Lower lobe of right lung (tissue), 2 donors: ENCODE data around the gene TBL2. TPM values are rescaled to one million over a fixed set of nuclear protein-coding genes. Genes with fewer than 3 reads are reported as not detected.
"Not testable (repeated sequence)": the region's sequence is repeated elsewhere in the genome, so short reads cannot be mapped to it uniquely, and the experiment has no call there.

ENCODE experiments used
- ATAC-seq, 2 donors: fragments of 200-7000 bp; cut with Tn5 transposase; one replicate each; pipeline ENCODE4 v1.9.1; 2020 to 2022; ENCODE audit warnings: mild to moderate bottlenecking in 2 of 2, moderate library complexity in 2 of 2
- DNase-seq: peaks from one replicate; pipeline ENCODE4 v3.0.0-alpha.2; 2020
- H3K27ac ChIP-seq: fragments of 200-600 bp; one replicate; pipeline ENCODE4 v1.8.0; 2022
- H3K27me3 ChIP-seq: fragments of 200-600 bp; one replicate; pipeline ENCODE4 v1.8.0; 2022; ENCODE audit warnings: low read depth
- H3K36me3 ChIP-seq: fragments of 200-600 bp; one replicate; pipeline ENCODE4 v1.8.0; 2022; ENCODE audit warnings: mild to moderate bottlenecking
- H3K4me1 ChIP-seq: fragments of 200-600 bp; one replicate; pipeline ENCODE4 v1.8.0; 2022
- H3K4me3 ChIP-seq: fragments of 200-600 bp; one replicate; pipeline ENCODE4 v1.8.0; 2022; ENCODE audit warnings: mild to moderate bottlenecking
- H3K9me3 ChIP-seq: fragments of 200-600 bp; one replicate; pipeline ENCODE4 v1.8.0; 2022
- intact Hi-C: fragments of 100-400 bp; cut with DNase I; formaldehyde crosslinking; loops from one replicate; pipeline ENCODE4 v1.11.0; 2022
- total RNA-seq: library from RNA; stranded (reverse); fragmentation: NEBNext Ultra II Directional; extraction: Animal tissue kit (Norgen Biotek cat#: 25700); gene quantifications from one replicate; pipeline ENCODE4 v1.2.1, GENCODE V29; 2021
- TF ChIP-seq, protein P1 (sequence below): fragments of 200-600 bp; IDR thresholded peaks from one replicate; pipeline ENCODE4 v1.8.0; 2022; ENCODE audit warnings: antibody characterized with exemption, mild to moderate bottlenecking
- donor health status: DM: no; HTN: yes; CAD: no; lungs with severe emphysema.

TBL2 gene
- total RNA-seq, 1 donor from 2014 or later = 27.9 TPM

DNA sequence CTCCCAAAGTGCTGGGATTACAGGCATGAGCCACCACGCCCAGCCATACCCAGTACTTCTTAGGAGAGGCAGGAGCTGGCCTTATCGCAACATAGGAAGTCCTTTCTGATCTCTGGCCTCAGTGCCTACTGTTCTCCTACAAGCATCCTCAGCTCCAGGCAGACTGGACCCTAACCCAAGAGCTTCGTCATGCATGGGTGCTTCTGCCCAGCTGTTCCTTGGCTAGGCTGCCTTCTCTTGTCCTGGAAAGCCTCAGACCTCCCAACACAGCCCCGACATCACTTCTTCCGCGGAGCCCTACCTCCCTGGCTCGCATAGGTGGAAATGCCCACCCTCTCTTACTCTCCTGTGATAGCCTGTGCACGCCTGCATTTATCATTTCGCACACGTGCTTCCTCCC lies 36.7 kb downstream of the TBL2 start:
- H3K9me3 ChIP-seq = no peaks in the 10 kb centered on the region
- ATAC-seq = no peak
- no peaks in the 10 kb centered on the region for H3K27me3 ChIP-seq
- no peaks in the 10 kb centered on the region for H3K4me1 ChIP-seq
- no peak overlapping the region for H3K4me3 ChIP-seq
- intact Hi-C loops = no loop called here
- no peak overlapping the region for H3K27ac ChIP-seq
- TF ChIP-seq, protein P1, sequence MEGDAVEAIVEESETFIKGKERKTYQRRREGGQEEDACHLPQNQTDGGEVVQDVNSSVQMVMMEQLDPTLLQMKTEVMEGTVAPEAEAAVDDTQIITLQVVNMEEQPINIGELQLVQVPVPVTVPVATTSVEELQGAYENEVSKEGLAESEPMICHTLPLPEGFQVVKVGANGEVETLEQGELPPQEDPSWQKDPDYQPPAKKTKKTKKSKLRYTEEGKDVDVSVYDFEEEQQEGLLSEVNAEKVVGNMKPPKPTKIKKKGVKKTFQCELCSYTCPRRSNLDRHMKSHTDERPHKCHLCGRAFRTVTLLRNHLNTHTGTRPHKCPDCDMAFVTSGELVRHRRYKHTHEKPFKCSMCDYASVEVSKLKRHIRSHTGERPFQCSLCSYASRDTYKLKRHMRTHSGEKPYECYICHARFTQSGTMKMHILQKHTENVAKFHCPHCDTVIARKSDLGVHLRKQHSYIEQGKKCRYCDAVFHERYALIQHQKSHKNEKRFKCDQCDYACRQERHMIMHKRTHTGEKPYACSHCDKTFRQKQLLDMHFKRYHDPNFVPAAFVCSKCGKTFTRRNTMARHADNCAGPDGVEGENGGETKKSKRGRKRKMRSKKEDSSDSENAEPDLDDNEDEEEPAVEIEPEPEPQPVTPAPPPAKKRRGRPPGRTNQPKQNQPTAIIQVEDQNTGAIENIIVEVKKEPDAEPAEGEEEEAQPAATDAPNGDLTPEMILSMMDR = no peak
- no peak for DNase-seq
- peaks cover 90% of the 10 kb centered on the region for H3K36me3 ChIP-seq

DNA sequence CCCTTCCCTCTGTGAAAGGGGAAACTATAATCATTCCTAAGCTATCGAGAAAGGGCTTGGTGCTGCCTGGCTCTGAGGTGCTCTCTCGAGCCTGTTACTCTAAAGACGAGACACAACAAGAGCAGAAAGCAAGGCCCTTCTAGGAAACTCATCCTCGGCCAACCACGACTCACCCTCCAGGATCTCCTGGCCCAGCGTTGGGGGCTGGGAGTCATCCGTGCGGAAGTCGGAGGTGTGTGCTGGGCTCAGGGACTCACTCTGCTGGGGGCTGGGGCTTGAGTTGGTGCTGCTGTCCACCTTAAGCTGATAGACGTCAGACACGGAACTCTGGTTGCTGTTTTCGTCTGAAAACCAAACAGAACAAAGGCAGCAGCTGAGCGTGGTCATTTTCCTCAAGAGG lies 38.7 kb downstream of the TBL2 start:
- Histone ChIP-seq H3K36me3 (peaks cover 98% of the 10 kb centered on the region), H3K27ac (no peak overlapping the region), H3K4me3 (no peak overlapping the region), H3K4me1 (no peaks in the 10 kb centered on the region), H3K27me3 (no peaks in the 10 kb centered on the region), H3K9me3 (no peaks in the 10 kb centered on the region)
- ATAC-seq (no peak), DNase-seq (no peak)
- intact Hi-C loops = no loop called here
- TF ChIP-seq, protein P1 = no peak

DNA sequence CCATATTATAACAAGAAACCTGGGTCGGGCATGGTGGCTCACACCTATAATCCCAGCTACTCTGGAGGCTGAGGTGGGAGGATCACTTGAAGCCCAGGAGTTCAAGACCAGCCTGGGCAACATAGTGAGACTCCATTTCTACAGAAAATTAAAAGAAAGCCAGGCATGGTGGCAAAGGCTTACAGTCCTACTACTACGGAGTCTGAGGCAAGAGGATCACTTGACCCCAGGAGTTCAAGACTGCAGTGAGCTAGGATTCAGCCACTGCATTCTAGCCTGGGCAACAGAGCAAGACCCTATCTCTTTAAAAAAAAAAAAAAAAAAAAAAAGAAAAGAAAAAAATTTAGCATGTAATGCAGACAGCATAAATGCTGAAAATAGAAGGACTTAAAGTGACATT lies 39.9 kb downstream of the TBL2 start:
- H3K27ac ChIP-seq, ATAC-seq, H3K9me3 ChIP-seq, DNase-seq, H3K4me3 ChIP-seq, H3K27me3 ChIP-seq, intact Hi-C loops, H3K4me1 ChIP-seq: not testable (repeated sequence)
- peaks cover 96% of the 10 kb centered on the region for H3K36me3 ChIP-seq

DNA sequence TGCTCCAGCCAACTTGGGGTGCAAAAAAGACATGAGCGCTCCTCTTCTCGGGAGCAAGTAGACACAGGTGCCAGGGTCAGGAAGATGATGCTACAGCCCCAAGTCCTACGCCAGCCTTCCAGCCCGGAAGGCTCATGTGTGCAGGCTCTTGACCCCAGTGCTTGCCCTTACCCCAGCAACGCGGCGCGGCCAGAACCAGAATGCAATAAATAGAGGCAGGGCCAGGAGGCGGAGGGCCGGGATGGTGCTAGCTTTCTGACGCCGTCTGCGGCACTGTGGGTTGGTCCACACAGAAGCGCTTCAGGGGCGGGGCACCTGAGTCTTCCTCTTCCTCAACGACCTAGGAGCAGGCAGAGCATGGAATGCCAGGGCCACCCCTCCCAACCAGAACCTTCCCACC lies 41.3 kb downstream of the TBL2 start:
- Histone ChIP-seq H3K4me3 (no peak overlapping the region), H3K9me3 (no peaks in the 10 kb centered on the region), H3K27ac (no peak overlapping the region), H3K4me1 (no peaks in the 10 kb centered on the region), H3K27me3 (no peaks in the 10 kb centered on the region), H3K36me3 (peaks cover 85% of the 10 kb centered on the region)
- intact Hi-C loops = no loop called here
- peak; percentile 46 for DNase-seq
- ATAC-seq = no peak
- TF ChIP-seq, protein P1 = no peak

DNA sequence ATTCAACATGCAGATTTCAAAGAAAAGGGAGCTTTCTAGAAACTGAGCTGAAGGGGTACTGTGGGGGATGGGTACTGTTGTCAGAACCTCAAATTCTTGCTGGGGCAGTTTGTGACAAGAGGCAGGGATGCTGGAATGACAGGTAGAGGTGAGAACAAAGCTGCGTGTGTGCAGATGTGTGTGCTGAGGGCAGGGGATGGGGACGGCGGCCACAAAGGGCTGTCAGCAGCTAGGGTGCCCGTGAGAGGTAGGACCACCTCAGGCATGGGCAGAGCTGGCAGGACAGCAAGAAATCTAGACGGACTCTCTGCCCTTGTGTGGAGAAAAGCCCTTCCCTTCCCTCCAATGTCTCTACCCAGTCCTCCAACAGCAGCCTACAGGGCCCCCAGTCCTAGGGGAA lies 41.9 kb downstream of the TBL2 start:
- intact Hi-C loops = no loop called here

DNA sequence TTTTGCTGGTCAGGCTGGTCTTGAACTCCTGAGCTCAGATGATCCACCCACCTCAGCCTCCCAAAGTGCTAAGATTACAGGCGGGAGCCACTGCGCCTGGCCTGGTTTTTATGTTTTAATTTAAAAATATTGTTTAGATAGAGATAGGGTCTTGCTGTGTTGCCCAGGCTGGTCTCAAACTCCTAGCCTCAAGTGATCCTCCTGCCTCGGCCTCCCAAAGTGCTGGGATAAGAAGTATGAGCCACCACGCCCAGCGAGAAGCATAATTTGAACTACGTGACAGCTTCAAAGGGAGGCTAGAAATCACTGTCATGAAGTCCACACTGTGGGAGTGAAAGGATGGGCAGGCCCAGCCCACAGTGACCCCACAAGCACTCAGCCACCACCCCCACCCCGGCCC lies 42.5 kb downstream of the TBL2 start:
- intact Hi-C loops, ATAC-seq: not testable (repeated sequence)
- H3K36me3 ChIP-seq = peaks cover 73% of the 10 kb centered on the region

More for the DNA sequence above, 41.9 kb downstream of the TBL2 start:
- Histone ChIP-seq H3K36me3 (peaks cover 79% of the 10 kb centered on the region), H3K27me3 (no peaks in the 10 kb centered on the region), H3K27ac (no peak overlapping the region), H3K9me3 (no peaks in the 10 kb centered on the region), H3K4me3 (no peak overlapping the region), H3K4me1 (no peaks in the 10 kb centered on the region)
- TF ChIP-seq, protein P1 = no peak
- DNase-seq (peak; percentile 22), ATAC-seq (no peak)

GRCh38 chr7:73533742-73534141 lies 44.6 kb downstream of the TBL2 start:
- H3K4me1 ChIP-seq = no peaks in the 10 kb centered on the region
- intact Hi-C loops = no loop called here
- H3K9me3 ChIP-seq = no peaks in the 10 kb centered on the region
- no peak overlapping the region for H3K4me3 ChIP-seq
- DNase-seq = peak; percentile 39
- peaks cover 52% of the 10 kb centered on the region for H3K36me3 ChIP-seq
- H3K27me3 ChIP-seq = no peaks in the 10 kb centered on the region
- TF ChIP-seq, protein P1 = no peak
- H3K27ac ChIP-seq = no peak overlapping the region
- ATAC-seq = no peak

More for the DNA sequence above, 42.5 kb downstream of the TBL2 start:
- H3K27ac ChIP-seq, H3K27me3 ChIP-seq, H3K4me3 ChIP-seq, H3K9me3 ChIP-seq, H3K4me1 ChIP-seq: not testable (repeated sequence)
- peak; percentile 6 for DNase-seq
